Activated T-cell treated with anti-CD3 and anti-CD28 coated beads for 24 hours (primary cell): Measurements from ENCODE around the gene TPSD1.
"Not testable (repeated sequence)": the region's sequence is repeated elsewhere in the genome, so short reads cannot be mapped to it uniquely, and the experiment has no call there.

Source experiments
- DNase-seq: peaks from one replicate; pipeline ENCODE4 v3.0.0-alpha.2; 2020; ENCODE audit warnings: low read depth

TPSD1 gene

DNA sequence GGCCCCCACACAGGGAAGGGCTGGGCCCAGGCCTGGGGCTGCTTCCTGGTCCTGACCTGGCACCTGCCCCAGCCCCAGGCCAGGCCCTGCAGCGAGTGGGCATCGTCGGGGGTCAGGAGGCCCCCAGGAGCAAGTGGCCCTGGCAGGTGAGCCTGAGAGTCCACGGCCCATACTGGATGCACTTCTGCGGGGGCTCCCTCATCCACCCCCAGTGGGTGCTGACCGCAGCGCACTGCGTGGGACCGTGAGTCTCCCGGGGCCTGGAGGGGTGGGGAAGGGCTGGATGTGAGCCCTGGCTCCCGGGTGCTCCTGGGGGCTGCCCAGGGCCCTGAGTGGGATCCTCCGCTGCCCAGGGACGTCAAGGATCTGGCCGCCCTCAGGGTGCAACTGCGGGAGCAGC lies 14.8 kb upstream of the TPSD1 start:
- DNase-seq = not testable (repeated sequence)

- DNase-seq = not testable (repeated sequence)
Observed at GRCh38 chr16:1243363-1243762, 12.5 kb upstream of the TPSD1 start.

GRCh38 chr16:1243907-1244850 lies 11.7 kb upstream of the TPSD1 start:
- DNase-seq = not testable (repeated sequence)

DNA sequence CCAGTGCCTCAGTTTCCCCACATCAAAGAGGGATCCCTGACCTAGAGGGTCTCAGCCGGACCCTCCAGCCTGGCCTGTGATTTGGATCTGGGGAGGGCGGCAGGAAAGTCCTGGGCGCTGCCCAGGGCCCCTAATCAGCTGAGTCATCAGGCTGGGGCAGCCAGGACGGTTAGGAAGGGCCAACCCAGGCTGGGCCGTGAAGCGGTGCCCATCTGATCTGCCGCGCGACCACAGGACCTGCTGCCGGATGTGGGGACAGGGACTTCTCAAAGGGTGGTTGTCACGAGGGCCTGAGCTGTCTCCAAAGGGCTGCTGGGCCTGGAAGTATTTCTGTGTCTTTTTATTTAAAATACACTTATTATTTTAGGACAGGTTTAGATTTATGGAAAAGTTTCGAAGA lies 11.0 kb upstream of the TPSD1 start:
- DNase-seq = no peak

GRCh38 chr16:1245452-1246020 lies 10.3 kb upstream of the TPSD1 start:
- DNase-seq = no peak

GRCh38 chr16:1247903-1248537 lies 7.8 kb upstream of the TPSD1 start:
- not testable (repeated sequence) for DNase-seq

- not testable (repeated sequence) for DNase-seq
Observed at GRCh38 chr16:1249031-1249755, 6.7 kb upstream of the TPSD1 start.

GRCh38 chr16:1253701-1254364 lies 2.0 kb upstream of the TPSD1 start:
- DNase-seq = not testable (repeated sequence)

DNA sequence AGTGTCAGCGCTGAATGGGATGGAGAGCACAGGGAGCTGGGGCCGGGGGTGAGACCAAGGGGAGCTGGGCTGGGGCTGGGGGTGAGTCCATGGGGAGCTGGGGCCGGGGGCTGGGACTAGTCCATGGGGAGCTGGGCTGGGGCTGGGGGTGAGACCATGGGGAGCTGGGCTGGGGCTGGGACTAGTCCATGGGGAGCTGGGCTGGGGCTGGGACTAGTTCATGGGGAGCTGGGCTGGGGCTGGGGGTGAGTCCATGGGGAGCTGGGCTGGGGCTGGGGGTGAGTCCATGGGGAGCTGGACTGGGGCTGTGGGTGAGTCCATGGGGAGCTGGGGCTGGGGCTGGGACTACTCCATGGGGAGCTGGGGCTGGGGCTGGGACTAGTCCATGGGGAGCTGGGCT lies 1.0 kb upstream of the TPSD1 start:
- not testable (repeated sequence) for DNase-seq

- not testable (repeated sequence) for DNase-seq
Observed at GRCh38 chr16:1256296-1256873, 516 bp downstream of the TPSD1 start.

- DNase-seq = no peak
Observed at GRCh38 chr16:1256874-1257322, 1.0 kb downstream of the TPSD1 start.

GRCh38 chr16:1257561-1258224 lies 1.8 kb downstream of the TPSD1 start:
- DNase-seq = no peak

DNA sequence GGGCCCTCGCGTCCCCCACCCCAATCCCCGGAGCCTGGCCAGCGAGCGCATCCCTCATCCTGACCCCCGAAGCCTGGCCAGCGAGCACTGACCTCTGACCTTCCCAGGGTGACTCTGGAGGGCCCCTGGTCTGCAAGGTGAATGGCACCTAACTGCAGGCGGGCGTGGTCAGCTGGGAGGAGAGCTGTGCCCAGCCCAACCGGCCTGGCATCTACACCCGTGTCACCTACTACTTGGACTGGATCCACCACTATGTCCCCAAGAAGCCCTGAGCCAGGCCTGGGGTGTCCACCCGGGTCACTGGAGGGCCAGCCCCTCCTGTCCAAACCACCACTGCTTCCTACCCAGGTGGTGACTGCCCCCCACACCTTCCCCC lies 2.3 kb downstream of the TPSD1 start:
- no peak for DNase-seq

DNA sequence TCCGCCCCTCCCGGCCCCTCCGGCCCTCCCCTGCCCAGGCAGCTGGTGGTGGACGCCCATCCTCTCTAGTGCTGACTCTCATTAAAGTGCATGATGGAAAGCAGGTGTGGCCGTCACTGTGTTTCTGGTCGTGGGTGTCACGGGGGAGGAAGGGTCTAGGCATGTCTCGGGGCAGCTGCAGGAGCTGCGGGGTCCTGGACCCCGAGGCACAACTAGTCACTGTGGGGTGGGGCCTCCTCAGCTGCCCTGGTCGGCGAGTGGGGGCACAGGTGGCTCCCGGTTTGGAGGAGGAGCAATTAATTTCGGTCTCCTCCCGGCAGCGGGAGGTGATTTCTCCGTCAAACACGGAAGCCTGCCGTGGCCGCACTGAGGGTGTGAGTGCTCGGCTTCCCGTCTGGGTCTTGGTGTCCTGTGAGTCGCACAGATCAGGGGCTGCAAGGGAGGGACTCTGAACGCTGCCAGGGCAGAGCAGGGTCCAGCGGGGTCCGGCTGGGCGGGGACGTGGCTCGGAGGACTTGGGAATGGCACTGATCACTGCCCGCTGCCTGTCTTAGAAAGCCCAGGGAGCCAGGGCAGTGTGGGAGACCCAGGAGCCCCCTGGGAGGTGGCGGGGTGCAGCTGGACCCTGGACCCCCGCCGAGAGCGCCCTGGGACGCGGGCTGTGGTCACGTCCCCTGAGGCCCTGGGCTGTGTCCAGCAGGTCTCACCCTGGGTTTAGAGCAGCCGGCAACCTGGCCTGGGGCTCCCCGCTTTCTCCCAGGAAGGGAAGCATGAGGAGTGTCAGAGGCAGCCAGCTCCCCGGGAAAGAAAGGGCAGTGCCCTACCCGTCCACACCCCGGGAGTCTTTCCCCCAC lies 3.3 kb downstream of the TPSD1 start:
- no peak for DNase-seq

GRCh38 chr16:1259760-1260068 lies 3.8 kb downstream of the TPSD1 start:
- no peak for DNase-seq

DNA sequence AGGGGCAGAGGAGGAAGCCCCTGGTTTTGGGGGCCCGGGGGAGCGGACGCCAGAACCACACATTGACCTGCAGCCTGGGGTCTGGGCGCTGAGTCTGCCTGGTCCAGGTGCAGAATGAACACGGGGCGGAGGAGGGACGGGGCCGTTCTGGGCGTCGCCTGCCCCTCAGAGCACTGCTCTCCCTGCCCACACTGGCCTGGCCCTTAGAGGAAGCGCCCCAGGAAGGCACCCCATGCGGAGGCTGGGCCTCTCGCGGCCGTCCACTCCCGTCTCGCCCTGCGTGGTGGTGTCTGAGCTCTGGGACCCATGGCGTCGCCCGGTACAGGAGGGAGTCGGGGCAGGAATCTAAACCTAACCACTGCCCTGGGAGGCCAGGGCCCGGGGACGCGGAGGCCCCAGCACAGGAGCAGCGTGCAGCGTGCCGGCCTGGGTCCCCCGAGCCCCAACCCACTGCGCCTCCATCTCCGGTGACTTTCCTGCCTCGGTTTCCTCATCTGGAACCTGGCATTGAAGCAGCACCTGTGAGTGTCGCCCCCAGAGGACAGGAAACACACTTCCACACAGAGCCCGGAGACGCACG lies 4.3 kb downstream of the TPSD1 start:
- no peak for DNase-seq

DNA sequence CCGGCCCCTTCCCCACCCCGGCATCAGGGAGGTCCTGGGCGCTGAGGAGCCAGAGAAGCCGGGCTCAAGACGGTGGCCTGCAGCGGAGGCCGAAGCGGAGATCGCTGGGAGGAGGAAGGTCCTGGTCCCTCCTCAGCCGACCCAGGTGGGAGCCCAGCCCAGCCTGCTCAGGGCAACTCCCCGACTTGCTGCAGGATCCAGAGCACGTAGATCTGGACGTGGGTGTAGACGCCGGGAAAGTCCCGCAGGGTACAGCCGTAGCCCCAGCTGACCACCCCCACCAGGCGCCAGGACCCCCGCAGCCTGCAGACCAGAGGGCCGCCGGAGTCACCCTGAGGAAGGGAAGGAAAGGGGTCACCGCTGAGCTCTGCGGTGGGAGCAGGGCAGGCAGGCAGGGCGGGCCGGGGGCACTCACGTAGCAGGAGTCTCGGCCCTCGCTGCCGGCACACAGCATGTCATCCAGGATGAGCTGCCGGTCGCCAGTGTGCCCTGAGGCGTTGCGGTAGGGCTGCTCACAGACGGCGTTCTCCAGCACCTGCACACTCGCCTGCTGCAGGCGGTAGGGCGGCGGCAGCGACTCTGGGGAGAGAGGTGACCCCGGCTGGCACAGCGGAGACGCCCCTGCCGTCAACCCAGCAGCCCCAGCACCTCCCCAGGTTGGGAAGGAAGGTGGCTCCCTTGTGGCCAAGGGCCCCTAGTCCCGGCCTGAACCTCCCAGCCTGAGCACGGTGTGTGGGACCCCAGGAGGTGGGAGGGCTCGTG lies 5.4 kb downstream of the TPSD1 start:
- DNase-seq = no peak

DNA sequence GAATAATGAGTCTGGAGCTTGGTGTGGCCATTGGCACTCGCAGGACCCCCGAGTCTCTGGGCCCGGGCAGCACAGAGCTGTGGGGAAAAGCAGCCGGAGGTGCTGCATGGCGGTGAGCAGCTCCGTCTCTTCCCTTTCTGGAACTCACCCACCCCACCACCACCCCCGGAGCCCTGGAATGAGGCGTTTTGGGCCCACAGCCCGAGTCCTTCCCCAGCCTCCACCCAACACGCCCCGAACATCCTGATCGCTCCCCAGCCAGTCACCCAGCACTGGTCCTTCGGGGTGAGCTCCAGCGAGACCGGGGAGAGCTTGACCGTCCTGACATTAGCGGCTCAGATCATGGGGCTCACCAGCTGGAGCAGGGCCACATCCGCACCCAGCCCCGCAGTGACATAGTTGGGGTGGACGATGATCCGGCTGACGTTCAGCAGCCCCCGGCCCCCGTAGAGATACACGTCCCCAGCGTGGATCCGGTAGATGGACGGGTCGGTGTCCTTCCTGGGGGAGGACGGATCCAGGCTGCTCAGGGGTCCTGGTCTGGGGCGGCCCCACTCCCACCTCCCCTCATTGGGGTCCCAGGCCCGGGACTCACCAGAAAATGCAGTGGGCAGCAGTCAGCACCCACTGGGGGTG lies 6.5 kb downstream of the TPSD1 start:
- DNase-seq = no peak
